ENCODE results near the gene FCHO2.

FCHO2 gene

DNA sequence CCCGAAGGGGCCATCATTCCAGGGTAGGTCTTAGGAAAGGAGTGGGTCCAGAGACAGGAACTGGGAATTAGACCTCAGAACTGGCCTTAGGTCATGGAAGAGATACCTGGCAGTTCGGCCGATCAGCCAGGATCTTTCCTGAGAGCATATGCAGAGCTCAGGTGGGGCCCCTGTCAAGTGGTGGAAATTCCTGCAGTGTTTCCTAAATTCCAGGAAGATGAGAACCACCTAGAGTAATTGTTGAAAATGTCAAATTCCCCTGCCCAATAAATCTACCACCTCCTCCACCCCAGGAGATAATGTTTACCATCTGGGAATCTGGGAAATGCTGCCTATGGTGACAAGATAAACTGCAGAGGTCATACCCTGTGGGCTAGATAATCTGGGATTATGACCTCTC is 179.2 kb downstream of the FCHO2 start:
- DNase-seq (ENCODE audit: low read depth in 3 of 3): no peak

DNA sequence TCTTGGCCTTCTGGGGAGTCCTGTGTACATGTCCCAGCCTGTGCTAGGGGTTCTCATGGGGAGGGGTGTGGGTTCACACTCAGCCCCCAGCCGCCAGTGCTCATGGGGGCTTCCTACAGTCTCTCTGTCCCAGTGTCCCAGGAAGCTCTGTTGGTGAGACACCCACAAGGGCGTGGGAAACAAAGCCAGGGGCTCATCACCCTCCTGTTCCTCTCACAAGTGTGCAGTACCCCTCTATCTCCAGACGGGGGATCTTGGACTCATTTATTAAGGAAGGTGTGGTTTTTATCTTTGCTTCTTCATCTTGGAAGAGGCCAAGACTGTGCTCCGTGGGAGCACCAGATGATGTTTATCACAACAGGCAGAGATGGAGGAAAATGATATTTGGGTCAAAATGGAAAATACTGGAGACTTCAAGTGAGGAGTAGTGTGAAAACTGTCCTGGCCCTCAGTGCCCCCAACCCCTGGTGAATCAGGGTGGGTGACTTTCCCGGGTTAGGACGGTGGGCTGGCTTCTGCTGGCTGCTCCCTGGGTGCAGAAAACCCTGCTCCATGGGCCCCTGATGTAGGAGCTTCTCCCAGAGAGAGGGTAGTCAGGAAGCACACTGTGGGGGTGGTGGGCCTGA is 179.7 kb downstream of the FCHO2 start:
- no peak for DNase-seq (ENCODE audit: low read depth in 3 of 3)

DNA sequence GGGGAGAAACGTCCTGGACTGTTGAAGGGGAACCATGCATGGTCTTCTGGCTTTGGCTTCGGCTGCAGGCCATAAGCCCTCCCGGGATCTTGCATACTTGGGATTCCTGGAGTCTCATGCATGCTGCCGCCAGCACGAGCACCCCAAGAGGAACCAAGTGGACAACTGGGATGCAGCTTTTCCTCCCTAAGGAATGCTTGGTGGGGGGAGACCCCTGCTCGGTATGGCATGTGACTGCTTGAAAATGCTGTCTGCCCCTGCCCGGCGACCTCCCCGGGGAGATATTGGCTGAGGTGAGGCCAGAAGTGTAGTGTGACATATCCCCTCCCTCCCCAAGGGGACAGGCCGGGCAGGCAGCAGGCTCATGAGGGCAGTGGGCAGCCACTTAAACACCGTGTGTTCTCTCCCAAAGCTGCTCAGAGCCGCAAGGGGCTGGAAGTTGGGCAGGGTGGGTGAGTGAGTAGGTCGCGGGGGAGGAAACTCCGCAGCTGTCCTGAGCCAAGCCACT is 180.3 kb downstream of the FCHO2 start:
- no peak for DNase-seq (ENCODE audit: low read depth in 3 of 3)

DNA sequence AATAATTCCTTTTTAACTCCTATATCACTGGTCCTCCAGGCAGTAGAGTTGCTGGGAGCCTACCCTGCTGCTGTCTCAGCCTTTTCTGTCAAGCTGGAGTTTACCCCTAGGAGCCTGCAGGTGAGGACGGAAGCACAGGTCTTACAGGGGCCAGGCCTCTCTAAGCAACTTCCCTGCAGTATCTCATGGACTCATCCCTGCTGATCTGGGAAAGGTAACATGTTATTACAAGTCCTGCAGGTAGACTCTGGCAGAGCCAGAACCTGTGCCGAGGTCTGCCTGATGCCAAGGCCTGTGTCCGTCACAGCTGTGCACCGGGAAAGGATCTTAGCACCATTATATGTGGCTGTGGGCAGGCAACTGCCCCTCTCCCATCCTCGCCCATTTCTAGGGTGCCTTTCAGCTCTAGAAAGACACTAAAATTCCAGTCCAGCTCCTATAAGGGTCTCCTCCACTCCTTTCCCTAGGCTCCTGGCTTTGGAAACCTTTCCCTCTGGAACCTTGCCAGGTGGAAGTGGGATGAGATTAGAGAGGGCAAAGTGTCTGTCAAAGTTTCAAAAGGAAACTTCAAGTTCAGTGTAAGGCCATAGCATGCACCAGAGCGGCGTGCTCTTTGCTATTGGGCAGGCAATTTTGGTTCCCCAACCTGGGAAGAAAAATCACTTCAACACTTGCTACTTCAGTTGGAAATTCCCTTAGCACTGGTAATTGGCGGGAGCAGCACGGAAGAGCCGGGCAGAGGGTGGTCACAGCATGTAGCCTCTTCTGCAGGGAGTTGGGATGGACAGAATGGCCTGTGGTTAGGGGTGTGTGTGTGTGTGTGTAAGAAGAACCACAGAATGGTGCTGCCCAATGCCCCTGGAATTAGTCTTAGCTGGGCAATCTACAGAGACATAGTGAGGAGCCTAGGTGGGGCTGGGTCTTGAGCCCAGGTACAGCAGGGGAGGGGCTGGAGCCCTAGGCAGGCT is 182.0 kb downstream of the FCHO2 start:
- DNase-seq (ENCODE audit: low read depth in 3 of 3): no peak

DNA sequence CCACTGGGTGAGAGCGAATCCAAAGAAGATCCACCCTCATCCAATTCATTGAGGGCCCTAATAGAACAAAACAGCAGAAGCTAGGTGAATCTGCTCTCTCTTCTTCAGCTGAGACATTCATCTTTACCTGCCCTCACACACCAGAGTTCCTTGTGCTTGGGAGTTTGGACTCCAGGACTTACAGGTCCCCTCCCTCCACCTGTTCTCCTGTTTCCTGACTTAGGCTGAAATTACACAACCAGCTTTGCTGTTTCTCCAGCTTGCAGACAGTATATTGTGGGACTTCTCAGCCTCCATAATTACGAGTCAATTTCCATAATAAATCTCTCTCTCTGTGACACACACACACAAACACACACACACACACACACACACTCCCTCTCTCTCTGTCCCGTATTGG is 183.6 kb downstream of the FCHO2 start:
- DNase-seq (ENCODE audit: low read depth in 3 of 3): no peak

Data from stimulated activated CD4-positive, alpha-beta T cell treated with anti-CD3 and anti-CD28 coated beads, TNF-alpha, amount 100 ng/mL, for 24 hours (primary cell).